SH-SY5Y (cell line): ENCODE data around the gene SHROOM2.

Experiments
- GATA2 ChIP-seq: IDR thresholded peaks from 2 replicates; pipeline ENCODE4 v1.6.1; 2011; ENCODE audit warnings: mild to moderate bottlenecking, low read depth, low read length
- GATA3 ChIP-seq: IDR thresholded peaks from 2 replicates; pipeline ENCODE4 v1.6.1; 2011; ENCODE audit warnings: low read depth, mild to moderate bottlenecking, low read length, moderate library complexity

- TF ChIP-seq GATA2, result no peak
- TF ChIP-seq GATA3, result no peak
Observed at GRCh38 chrX:9887659-9888297, 101.5 kb downstream of the SHROOM2 start.
